ENCODE results near the gene PDCL3.

GRCh38 chr2:100561191-100561590 lies 1.6 kb upstream of the PDCL3 start:
- TF ChIP-seq POLR2AphosphoS5 (IDR thresholded peaks at IDR 0.05) (no peak), CTCF (IDR thresholded peaks at IDR 0.05) (no peak)

Measured in prostate gland (tissue), 2 donors.